Hepatocyte (in vitro differentiated cells): ENCODE measurements around the gene PTPRD. TPM values are rescaled to one million over a fixed set of nuclear protein-coding genes. Genes with fewer than 3 reads are reported as not detected.

ENCODE experiments used
- DNase-seq: peaks from one replicate; pipeline ENCODE4 v3.0.0-alpha.2; 2016; ENCODE audit warnings: low spot score
- H2AFZ ChIP-seq: fragments of 200-600 bp; sonication (generic); 2 replicates; pipeline ENCODE4 v1.6.0; 2016; ENCODE audit warnings: antibody characterized with exemption, mild to moderate bottlenecking
- H3K27ac ChIP-seq: fragments of 200-600 bp; sonication (generic); 2 replicates; pipeline ENCODE4 v1.5.1; 2016; ENCODE audit warnings: mild to moderate bottlenecking
- H3K27me3 ChIP-seq: fragments of 200-600 bp; sonication (generic); 2 replicates; pipeline ENCODE4 v1.6.1; 2016
- H3K36me3 ChIP-seq: fragments of 200-600 bp; sonication (generic); replicated peaks from 2 replicates; pipeline ENCODE4 v1.5.1; 2016; ENCODE audit warnings: low read depth; ENCODE audit not compliant: insufficient read depth
- H3K4me1 ChIP-seq: fragments of 200-600 bp; sonication (generic); 2 replicates; pipeline ENCODE4 v1.5.1; 2016; ENCODE audit warnings: mild to moderate bottlenecking, moderate library complexity; ENCODE audit not compliant: insufficient read depth
- H3K4me2 ChIP-seq: fragments of 200-600 bp; sonication (generic); 2 replicates; pipeline ENCODE4 v1.6.0; 2016
- H3K4me3 ChIP-seq: fragments of 200-600 bp; sonication (generic); 2 replicates; pipeline ENCODE4 v1.5.1; 2016; ENCODE audit warnings: mild to moderate bottlenecking
- H3K79me2 ChIP-seq: fragments of 200-600 bp; sonication (generic); 2 replicates; pipeline ENCODE4 v1.6.0; 2017; ENCODE audit warnings: mild to moderate bottlenecking
- H3K9me2 ChIP-seq: fragments of 200-600 bp; sonication (generic); replicated peaks from 2 replicates; pipeline ENCODE4 v1.6.0; 2017; ENCODE audit warnings: mild to moderate bottlenecking; ENCODE audit not compliant: insufficient read depth
- H3K9me3 ChIP-seq: fragments of 200-600 bp; sonication (generic); 2 replicates; pipeline ENCODE4 v1.5.1; 2016; ENCODE audit warnings: low read depth, mild to moderate bottlenecking
- H4K20me1 ChIP-seq: fragments of 200-600 bp; sonication (generic); 2 replicates; pipeline ENCODE4 v1.6.0; 2016; ENCODE audit warnings: mild to moderate bottlenecking; ENCODE audit not compliant: insufficient read depth, poor library complexity, severe bottlenecking
- CTCF ChIP-seq: fragments of 200-600 bp; sonication (generic); IDR thresholded peaks from 2 replicates; pipeline ENCODE4 v1.5.1; 2016; ENCODE audit warnings: antibody characterized with exemption, mild to moderate bottlenecking; ENCODE audit not compliant: poor library complexity
- EZH2 ChIP-seq: fragments of 200-600 bp; sonication (generic); IDR thresholded peaks from 2 replicates; pipeline ENCODE4 v1.6.1; 2016; ENCODE audit warnings: antibody characterized with exemption, mild to moderate bottlenecking, borderline replicate concordance
- EZH2phosphoT487 ChIP-seq: fragments of 200-600 bp; sonication (generic); IDR thresholded peaks from one replicate; pipeline ENCODE4 v1.6.1; 2018; ENCODE audit warnings: antibody characterized with exemption, mild to moderate bottlenecking, low read depth, moderate library complexity; ENCODE audit not compliant: unreplicated experiment, severe bottlenecking
- WGBS: methylation state at CpG from one replicate; pipeline ENCODE4 v1.1.6; 2016; ENCODE audit warnings: low lambda C conversion rate; ENCODE audit errors: missing lambda C conversion rate; 5-methylcytosine and 5-hydroxymethylcytosine counted together
- polyA plus RNA-seq: library from polyadenylated mRNA; unstranded; fragments of >200 nt; fragmentation: Nextera tagmentation; extraction: Ambion mirVana; gene quantifications from 2 replicates; pipeline ENCODE4 v1.2.1, GENCODE V29; 2016
- small RNA-seq: library from RNA; depleted of rRNA; stranded (forward); fragments of <200 nt; gene quantifications from one replicate; pipeline ENCODE3, GENCODE V24; 2014
- total RNA-seq: library from RNA; depleted of rRNA; stranded (reverse); fragments of >200 nt; gene quantifications from 2 replicates; pipeline ENCODE4 v1.2.3, GENCODE V29; 2014

PTPRD gene
- total and polyA plus RNA-seq, 2 experiments from 2014 or later = 6.5 to 77.6 TPM

- no peaks in the 10 kb centered on the region for H3K9me3 ChIP-seq
- no peaks in the 10 kb centered on the region for H3K27me3 ChIP-seq
- no peak overlapping the region for H3K4me3 ChIP-seq
- H3K4me2 ChIP-seq = no peak overlapping the region
- H3K9me2 ChIP-seq = no peaks in the 10 kb centered on the region
- H3K36me3 ChIP-seq = no peaks in the 10 kb centered on the region
- TF ChIP-seq EZH2phosphoT487 = no peak
- no peak for TF ChIP-seq CTCF
- no peak for TF ChIP-seq EZH2
- H3K4me1 ChIP-seq = peaks cover 13% of the 10 kb centered on the region
- 96% methylated on average over 1 of the region's 1 CpG for WGBS
- DNase-seq = no peak
- no peak overlapping the region for H2AFZ ChIP-seq
- no peak overlapping the region for H3K27ac ChIP-seq
- H4K20me1 ChIP-seq = no peaks in the 10 kb centered on the region
- no peaks in the 10 kb centered on the region for H3K79me2 ChIP-seq
These were observed 2345.9 kb downstream of the PTPRD start for GRCh38 chr9:8266861-8267260.

DNA sequence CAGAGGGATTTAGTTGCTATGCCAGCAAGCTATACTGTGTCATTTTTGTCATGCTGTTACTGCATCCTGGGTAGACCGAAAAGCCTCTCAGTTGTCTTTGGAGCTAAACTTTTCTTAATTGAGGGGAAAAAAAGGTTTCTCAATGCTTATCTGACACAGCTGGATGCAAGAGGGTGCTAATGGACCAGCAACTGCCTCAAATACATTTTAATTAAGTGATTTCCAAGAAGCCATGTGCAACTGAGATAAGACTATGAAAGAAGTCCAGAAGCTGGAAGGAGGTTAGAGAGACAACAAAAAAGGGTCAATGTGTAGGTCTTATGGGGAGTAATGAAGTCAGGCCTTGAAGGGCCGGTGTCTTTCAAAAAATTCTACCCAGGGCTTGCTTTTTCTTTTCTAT lies 2347.5 kb downstream of the PTPRD start:
- TF ChIP-seq EZH2phosphoT487 (no peak), EZH2 (no peak), CTCF (no peak)
- no peaks in the 10 kb centered on the region for H3K79me2 ChIP-seq
- H3K27ac ChIP-seq = no peak overlapping the region
- no peaks in the 10 kb centered on the region for H3K9me2 ChIP-seq
- DNase-seq = no peak
- H3K9me3 ChIP-seq = no peaks in the 10 kb centered on the region
- no peaks in the 10 kb centered on the region for H3K36me3 ChIP-seq
- H3K27me3 ChIP-seq = no peaks in the 10 kb centered on the region
- no peak overlapping the region for H3K4me2 ChIP-seq
- no peaks in the 10 kb centered on the region for H4K20me1 ChIP-seq
- no peak overlapping the region for H2AFZ ChIP-seq
- WGBS = 98% methylated on average over 2 of the region's 2 CpGs
- no peak overlapping the region for H3K4me3 ChIP-seq
- H3K4me1 ChIP-seq = peaks cover 13% of the 10 kb centered on the region

Small RNAs within 50 kb of the gene (small RNA-seq; reads per million reads assigned to genes)
- gene AL135790.2 = not detected
- gene RNU7-185P = not detected
